HG02763 (cell line): ENCODE measurements around the gene SUMO4.
A peak's percentile ranks its signal among the peaks of the same experiment; 100 is the strongest.
"Not testable (repeated sequence)": the region's sequence is repeated elsewhere in the genome, so short reads cannot be mapped to it uniquely, and the experiment has no call there.

Experiments
- ATAC-seq: cut with Tn5 transposase; IDR thresholded peaks from one replicate; pipeline ENCODE4 v1.9.1; 2021; ENCODE audit warnings: mild to moderate bottlenecking, moderate library complexity; ENCODE audit not compliant: unreplicated experiment

Gene SUMO4

DNA sequence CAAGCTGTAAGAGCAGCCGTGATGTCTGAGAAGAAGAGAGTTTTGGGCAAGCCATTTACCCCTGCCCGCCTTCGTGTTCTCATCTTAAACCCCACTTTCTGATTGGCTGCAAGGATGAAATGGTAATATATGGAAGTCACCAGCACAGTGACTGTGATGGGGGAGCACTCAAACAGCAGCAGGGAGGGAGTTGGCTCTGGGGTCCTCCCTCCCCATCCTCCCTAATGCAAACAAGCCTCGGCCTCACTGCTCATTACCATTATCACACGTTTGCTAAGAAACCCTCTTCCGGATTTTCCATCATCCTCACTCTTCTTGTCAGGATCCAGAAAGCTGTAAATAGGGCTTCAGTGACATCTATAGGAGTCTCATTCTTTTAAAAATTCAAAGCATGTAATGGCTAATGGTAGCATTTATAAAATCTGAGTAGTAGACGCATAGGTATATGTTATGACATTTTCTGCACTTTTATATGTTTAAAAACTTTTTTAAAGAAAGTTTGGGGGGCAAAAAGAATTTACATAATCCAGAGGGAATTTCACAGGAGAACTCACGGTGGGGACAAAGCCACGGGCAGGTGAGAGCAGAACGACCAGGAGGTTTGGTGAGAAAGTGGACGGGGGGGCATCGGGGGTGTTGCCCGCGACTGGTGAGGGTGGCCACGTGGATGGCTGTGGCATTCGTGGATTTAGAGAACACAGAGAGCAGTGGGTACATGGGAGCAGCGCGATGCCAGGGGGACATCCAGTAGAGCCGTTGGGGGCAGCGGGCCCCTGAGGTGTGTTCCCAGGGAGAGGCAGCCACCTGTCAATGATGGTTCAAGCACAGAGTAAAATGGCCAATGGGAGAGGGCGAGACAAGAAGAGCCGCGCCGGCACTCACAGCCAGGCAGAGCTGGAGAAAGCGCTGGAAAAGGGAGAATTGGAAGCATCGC is 29.6 kb downstream of the SUMO4 start:
- ATAC-seq, result no peak

DNA sequence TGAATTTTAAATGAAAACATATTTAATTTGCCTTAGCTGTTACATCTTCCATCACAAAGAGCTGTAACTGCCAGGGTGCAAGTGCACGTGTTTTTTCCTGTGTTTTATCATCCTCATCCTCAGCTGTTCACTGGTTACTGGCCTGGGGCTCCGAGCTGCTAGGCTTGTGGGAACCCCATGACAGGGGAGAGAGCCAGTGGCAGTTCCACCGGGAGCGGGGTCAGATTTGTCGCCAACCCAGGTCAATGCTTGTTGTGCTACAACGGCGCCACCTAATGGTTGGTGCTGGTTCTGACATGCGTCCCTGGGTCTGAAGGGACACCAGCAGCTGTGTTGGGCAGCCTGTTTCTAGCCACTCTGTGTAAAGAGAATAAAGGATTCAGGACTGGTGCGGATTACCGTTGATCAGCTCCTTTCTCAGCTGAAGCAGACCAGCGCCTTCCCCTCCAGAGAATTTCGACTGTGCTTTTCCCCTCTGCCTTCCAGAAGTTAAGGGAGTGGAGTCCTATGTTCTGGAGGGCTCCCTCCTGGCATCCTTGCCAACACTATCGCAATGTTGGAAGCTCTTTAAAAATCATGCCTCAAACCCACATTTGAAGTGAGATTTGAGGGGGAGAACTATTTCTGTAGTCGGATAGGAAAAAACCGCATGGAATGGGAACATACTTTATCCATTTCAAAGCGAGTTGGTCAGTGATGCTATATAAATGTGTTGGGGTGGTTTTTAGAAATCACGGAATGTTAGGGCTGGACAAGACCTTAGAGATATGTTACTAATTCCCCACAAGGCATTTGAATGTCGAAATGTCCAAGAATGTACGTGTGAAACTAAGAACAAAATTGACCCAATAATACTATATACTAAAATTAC is 32.1 kb downstream of the SUMO4 start:
- peak; percentile 80 for ATAC-seq

DNA sequence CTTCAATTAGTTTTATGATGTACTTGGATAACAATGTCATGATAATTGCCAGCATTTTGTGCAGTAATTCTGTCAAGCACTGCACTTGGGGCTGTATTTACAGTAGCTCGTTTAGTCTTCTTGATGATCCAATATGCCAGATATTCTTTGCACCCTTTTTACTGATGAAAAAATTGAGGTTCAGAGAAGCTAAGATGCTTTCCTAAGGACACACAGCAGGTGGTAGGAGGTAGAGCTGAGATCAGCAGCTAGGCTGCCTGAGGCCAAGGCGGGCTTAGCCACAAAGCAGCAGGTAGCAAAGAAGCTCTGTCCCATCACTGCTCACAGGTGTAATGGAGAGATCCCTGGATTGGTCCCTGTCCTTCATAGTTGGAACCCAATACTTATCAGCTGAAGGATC is 33.3 kb downstream of the SUMO4 start:
- ATAC-seq, result no peak

DNA sequence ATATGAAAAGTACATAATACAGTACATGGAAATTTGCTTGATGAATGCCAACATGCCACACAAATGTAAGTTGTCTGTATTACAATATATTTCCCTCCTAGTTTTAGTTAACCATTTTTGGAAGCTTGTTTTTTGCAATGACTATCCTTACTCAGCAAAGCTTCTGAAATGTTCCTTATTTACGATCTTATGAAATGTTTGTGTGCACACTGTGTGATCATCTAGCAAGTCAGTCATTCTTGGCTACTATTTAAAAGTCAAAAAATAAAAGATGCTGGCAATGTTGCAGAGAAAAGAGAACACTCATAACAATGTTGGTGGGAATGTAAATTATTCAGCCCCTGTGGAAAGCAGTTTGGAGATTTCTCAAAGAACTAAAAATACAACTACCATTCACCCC is 33.8 kb downstream of the SUMO4 start:
- no peak for ATAC-seq

DNA sequence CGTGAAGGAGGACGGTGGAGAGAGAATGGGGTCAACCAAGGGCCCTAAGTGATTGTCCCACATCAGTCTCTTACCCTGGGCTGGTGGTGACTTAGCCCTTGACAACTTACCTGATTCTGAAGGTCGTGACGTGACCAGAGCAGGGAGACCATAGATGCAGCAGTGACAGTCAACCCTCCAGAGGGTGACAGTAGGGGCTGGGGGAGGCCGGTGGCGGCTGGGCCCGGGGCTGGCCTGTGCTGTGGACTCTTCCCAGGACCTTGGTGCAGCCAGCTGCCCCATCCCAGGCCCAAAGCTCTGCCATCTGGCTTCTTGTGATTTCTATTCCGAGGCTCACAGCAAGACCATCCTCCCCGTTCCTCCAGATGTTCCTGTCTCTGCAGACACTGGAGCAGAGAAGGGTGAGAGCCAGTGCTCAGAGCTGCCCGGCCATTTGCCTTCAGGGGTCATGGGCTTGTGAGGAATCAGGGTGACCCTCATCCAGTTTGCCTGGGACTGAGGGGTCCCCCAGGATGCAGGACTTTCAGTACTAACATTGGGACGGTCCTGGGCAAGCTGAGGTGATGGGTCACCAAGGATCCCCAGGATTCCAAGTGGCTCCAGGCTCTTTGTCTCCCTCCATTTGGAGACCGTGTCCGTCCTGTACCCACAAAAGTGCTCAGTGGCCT is 36.0 kb downstream of the SUMO4 start:
- no peak for ATAC-seq

DNA sequence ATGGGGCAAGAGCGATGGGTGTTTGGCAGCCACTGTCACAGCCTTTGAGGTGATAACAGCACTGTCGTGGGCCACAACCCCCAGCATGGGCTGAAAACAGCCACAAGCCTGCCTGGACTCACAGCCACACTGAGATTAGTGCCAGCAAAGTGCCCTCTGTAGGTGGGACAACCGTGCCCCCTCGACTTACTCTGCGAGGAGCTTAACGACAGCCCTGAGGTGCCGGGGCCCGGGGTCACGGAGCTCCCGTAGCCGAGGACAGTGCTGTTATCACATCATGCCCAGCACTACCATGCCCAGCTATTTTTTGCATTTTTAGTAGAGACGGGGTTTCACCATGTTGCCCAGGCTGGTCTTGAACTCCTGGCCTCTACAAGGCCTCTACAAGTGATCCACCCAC is 36.6 kb downstream of the SUMO4 start:
- no peak for ATAC-seq

DNA sequence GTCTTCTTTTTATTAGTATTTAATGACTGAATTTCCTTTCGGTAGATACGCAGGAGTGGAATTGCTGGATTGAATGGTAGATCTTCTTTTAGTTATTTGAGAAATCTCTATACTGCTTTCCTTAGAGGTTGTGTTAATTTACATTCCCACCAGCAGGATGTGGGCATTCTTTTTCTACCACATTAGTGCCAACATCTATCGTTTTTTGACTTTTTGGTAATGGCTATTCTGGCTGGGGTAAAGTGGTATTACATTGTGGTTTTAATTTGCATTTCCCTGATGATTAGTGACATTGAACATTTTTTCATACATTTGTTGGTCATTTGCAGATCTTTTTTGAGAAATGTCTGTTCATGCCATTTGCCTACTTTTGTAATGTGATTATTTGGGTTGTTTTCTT is 37.1 kb downstream of the SUMO4 start:
- no peak for ATAC-seq

DNA sequence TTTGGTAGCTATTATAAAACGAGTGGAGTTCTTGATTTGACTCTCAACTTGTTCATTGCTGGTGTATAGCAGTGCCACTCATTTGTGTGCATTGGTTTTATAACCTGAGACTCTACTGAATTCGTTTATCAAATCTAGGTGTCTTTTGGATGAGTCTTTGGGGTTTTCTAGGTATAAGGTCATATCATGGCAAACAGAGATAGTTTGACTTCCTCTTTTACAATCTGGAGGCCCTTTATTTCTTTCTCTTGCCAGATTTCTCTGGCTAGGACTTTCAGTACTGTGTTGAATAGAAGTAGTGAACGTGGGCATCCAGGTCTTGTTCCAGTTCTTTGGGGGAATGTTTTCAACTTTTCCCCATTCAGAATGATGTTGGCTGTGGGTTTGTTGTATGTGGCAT is 38.8 kb downstream of the SUMO4 start:
- no peak for ATAC-seq

DNA sequence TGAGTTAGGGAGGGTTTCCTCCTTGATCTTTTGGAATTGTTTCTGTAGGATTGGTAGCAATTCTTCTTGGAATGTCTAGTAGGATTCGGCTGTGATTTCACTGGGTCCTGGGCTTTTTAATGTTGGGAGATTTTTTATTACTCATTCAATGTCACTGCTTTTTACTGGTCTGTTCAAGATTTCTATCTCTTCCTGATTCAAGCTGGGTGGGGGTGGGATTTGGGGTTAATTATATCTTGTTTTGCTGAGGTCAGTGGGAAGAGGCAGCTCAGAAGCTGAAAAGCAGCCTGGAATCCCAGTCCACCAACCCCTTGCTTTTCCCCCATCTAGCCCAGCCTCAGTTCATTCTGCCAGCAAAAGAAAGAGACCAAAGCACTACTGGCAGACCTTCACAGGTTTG is 39.6 kb downstream of the SUMO4 start:
- ATAC-seq, result no peak

DNA sequence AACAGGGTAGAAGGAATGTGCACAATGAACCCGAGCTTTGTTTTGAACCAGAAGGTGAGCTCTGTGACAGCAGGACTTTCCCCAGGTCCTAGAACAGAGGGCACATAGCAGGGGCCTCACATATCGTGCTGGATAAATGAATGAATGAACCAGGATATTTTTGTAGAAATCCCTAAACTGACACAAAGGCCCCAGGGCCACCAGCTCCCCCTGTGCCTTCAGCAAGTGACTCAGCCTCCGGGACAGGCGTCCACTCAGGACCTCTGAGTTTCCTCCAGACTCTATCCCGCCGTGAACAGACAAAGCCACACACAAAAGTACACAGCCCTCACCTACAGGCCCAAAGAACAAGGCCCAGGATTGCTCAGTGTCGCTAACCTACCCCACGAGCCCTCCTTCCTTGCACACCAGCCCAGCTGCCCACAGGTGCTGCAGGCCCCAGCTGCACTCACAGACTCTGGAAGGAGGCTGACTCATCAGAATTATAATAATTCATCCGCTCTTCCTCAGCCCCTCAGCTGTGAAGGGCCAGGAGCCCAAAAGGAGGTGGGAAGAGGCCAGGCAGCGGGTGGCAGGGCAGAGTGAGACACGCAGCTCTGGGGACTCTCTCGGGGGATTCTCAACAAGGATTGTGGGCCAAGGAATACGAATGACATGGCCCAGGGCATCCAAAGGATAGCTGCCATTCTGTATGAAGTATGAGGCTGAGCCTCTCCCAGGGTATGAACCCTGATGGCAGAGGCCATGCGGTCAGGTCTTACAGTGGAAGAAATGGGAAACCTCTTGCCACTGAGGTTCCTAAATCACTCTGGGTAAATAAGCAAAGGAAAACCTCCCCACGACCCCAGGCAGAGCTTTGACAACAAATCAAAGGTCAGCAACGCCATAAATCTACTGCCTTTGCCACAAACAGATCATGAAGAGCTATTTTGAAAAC is 40.9 kb downstream of the SUMO4 start:
- ATAC-seq, result no peak

DNA sequence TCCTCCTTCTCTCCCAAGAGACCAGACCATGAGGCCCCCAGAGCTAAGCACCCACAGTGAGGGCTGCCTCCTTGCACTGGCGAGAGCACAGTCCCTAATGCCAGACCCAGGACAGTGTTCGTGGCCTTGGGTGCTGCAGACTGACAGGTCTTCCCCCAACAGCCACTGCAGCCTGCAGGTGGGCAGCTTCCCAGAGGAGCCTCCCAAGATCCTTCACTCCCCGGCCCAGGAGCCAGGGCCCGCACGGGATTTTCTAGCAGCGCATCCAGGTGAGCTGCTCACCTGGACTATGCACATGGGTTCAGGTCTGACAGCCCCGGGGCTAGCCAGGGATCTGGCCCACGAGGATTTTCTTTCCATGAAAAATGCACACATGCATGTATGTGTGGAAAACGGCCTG is 41.7 kb downstream of the SUMO4 start:
- ATAC-seq, result no peak

DNA sequence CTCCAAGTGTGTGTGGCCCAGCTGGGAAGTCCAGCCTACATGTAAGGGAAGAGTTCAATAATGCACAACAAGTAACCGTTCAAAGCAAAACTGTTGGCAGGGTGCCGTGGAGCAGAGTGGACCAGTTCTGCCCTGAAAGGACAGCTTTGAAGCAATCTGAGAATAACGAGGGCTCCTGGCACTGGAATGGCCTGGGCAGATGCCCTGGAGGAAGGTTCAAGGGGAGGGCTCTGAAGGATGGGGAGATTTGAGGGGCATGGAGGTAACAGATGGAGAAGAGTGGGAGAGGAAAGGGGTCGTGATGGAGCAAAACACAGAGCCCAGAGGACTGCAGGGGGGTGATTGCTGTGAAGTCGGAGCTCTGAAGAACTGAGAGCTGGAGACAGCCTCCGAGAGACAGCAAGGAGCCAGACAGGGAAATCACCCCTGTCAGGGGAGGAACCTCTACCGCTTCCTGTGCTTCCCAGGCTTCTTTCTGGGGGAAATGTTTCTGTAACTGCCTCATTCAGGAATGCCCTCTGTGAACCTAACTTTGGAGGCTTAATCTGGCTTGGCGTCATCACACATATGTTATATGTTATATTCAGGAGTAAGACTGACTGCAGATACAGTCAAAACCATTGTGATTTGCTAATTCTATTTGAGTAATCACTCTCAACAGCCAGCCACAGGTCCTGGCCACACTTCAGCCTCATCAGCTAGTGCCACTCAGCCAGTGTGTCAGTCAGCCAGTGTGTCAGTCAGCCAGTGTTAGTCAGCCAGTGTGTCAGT is 43.5 kb downstream of the SUMO4 start:
- no peak for ATAC-seq

DNA sequence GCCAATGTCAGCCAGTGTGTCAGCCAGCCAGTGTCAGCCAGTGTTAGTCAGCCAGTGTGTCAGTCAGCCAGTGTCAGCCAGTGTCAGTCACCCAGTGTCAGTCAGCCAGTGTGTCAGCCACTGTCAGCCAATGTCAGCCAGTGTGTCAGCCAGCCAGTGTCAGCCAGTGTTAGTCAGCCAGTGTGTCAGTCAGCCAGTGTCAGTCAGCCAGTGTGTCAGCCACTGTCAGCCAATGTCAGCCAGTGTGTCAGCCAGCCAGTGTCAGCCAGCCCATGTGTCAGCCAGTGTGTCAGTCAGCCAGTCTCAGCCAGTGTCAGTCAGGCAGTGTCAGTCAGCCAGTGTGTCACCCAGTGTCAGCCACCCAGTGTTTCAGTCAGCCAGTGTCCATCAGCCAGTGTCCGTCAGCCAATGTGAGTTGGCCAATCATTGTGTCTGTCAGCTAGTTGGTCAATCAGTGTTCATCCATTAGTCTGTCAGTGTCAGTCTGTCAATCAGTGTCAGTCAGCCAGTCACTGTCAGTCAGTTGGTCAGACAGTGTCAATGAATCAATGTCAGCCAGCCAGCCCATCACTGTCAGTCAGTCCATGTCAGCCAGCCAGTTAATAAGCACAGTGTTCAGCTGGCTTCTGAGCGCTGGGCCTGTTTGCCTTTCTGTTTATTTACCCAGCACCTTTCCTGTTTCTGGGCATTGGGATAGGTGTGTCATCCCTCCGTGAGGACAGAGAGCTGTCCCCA is 44.5 kb downstream of the SUMO4 start:
- ATAC-seq, result not testable (repeated sequence)

DNA sequence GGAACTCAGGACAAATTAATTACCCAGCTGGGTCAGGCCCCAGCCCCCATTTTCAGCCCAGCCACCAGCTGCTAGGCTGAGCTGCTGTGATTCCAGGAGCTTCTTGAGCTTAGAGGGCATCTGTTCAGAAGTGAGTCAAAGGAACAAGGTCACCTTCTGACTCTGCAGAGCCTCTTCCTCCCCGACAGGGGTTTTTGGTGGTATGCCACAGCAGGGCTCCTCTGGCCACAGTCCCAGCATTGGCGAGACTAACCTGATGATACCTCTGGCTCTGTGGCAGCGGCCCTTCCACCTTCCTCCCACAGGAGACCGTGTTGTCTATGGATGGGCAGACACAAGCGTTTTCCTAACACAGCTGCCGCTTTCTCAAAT is 45.0 kb downstream of the SUMO4 start:
- ATAC-seq, result no peak

DNA sequence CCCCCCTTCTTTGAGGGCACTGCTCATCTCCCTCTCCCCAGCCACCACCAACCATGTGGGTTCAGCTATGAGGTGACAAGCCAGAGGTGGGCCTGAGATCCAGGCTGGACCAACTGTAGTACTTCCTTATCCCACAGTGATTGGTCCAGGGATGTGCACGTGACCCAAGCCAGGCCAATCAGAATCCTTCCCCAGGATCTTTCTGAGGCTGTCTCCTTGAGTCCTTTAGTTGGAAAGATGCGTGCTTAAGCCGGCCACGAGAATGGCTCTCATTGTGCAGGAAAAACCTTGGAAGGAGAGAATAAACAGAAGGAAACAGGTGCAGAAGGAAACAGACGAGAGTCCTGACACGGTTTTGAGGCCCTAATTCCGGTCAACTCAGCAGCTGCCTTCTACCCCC is 45.5 kb downstream of the SUMO4 start:
- no peak for ATAC-seq

DNA sequence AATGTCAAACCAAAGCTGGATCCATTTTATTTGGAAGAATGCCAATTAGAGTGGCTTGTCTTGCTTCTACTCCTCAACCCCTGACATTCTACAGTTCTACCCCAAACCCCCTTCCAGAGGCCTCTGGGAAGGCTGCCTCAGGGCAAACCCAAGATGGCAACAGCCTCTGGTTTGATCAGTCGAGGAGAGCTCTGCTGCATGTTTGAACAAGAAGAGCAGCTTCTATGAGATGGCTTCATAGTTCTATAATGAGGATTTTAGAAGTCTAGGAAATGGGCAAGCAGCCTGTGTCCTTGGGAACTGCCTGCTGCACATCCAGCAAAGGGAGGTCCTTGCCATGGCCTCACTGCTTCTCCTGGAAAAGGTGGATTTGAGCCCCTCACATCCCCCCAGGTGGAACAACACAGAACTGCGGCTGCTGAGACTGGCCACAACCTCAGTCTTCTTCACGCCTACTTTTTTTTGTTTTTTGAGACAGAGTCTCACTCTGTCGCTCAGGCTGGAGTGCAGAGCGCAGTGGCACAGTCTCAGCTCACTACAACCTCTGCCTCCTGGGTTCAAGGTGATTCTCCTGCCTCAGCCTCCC is 46.8 kb downstream of the SUMO4 start:
- no peak for ATAC-seq

DNA sequence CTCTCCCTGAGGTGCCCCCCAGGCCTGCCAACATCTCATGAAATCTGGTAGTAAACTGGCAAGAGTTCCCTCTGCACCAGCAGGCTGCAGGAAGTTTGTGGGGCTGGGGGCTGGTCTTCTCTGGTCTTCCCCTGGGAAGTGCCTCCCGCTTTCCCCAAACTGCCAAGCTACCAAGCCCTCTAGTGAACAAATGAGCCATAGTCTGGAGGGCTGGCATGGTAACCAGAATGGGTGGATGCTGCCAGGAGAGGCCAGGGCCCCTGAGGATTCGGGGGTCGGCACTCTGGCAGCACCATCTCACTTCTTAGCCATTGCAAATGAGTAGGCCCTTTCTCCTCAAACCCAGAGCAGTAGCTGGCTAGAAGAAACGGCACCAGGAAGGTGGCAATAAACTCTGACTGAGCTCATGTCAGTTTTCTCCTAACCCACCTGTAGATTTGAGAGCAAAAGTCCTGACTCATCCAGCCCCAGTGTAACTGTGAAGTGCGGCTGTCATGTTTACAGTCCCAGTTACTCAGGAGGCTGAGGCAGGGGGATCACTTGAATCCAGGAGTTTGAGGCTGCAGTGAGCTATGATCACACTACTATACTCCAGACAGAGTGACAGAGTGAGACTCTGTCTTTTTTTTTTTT is 48.9 kb downstream of the SUMO4 start:
- ATAC-seq, result no peak
